B cell (primary cell): Measurements from ENCODE around the gene TM6SF1.

Experiments
- CTCF ChIP-seq: fragments of 200-600 bp; IDR thresholded peaks from one replicate; pipeline ENCODE4 v1.8.0; 2022; ENCODE audit warnings: antibody characterized with exemption, mild to moderate bottlenecking
- EZH2 ChIP-seq: IDR thresholded peaks from 2 replicates; pipeline ENCODE4 v1.6.1; 2012; ENCODE audit warnings: borderline replicate concordance, low read depth, mild to moderate bottlenecking, moderate library complexity, low read length; ENCODE audit not compliant: insufficient read depth, poor library complexity, severe bottlenecking

- TF ChIP-seq CTCF: no peak
- no peak for TF ChIP-seq EZH2
These were observed 56.8 kb downstream of the TM6SF1 start for GRCh38 chr15:83164111-83164770.
